ENCODE measurements around the gene TASOR2. TPM values are rescaled to one million over a fixed set of nuclear protein-coding genes. Genes with fewer than 3 reads are reported as not detected.

TASOR2 gene
- total and polyA plus RNA-seq, 2 donors (not counting 1 experiment from before 2014, with no cell fraction given), result 12.3 to 68.6 TPM

DNA sequence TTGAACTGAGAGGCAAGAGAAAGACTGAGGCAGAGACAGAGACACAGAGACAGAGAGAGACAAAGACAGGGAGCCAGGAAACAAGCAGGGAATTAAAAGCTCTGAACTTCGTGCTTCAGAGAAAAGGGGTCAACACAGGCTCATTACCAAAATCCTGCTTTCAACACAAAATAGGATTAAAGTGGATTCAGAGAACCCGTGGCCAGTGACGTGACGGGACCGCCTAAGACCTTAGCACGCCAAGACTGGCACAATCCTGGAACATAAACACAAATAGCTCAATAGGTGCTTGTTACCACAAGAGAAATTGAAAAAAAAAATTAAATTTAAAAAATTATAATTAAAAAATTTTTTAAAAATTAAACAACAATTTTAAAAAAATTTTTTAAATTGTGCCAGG, 39.7 kb upstream of the TASOR2 start:
- peaks cover 2% of the 10 kb centered on the region in 2 experiments for H3K36me3 ChIP-seq (replicated peaks in 1 of 2; ENCODE audit: control extremely low read depth in 1 of 2, control insufficient read depth in 1 of 2, extremely low read depth in 1 of 2, insufficient read depth in 2 of 2, low read length in 1 of 2)
- peak overlapping the region; percentile 67 for H3K4me2 ChIP-seq (replicated peaks; ENCODE audit: low read depth, low read length, poor library complexity, severe bottlenecking)
- WGBS (ENCODE audit: insufficient coverage), result 100% methylated on average over 1 of the region's 6 CpGs
- no peaks in the 10 kb centered on the region for H3K9me3 ChIP-seq (ENCODE audit: control extremely low read depth in 1 of 3, control insufficient read depth in 2 of 3, insufficient read depth in 1 of 3, low read length in 2 of 3)
- no peak overlapping the region for H3K4me3 Mint-ChIP-seq
- ChIA-PET CTCF (interaction anchor here (1.1 to 3.3 kb wide), 4 partner anchors 11 to 201 kb away, joined by 3 to 15 read pairs (median 5); no protein-coding TSS in a partner anchor), POLR2A (interaction anchor here (0.6 kb wide), 1 partner anchor 685 kb away, joined by 3 read pairs; no protein-coding TSS in a partner anchor)
- no peaks in the 10 kb centered on the region for H4K20me1 ChIP-seq (ENCODE audit: control insufficient read depth, insufficient read depth, low read length, poor library complexity, severe bottlenecking)
- DNase-seq (no peak), ATAC-seq (ENCODE audit: low read depth) (no peak)
- H3K27ac Mint-ChIP-seq, result no peak overlapping the region
- intact Hi-C loops (cut with micrococcal nuclease), result no loop called here
- no peak overlapping the region for H3K4me3 ChIP-seq (ENCODE audit: control extremely low read depth in 1 of 5, extremely low read depth in 1 of 5, insufficient read depth in 1 of 5, low read depth in 2 of 5, low read length in 4 of 5)
- H3K4me1 ChIP-seq (ENCODE audit: control insufficient read depth in 2 of 2, insufficient read depth in 2 of 2, low read length in 2 of 2), result peaks cover 21 to 23% of the 10 kb centered on the region in 2 donors
- no peaks in the 10 kb centered on the region for H3K27me3 Mint-ChIP-seq
- H3K9ac ChIP-seq (ENCODE audit: low read length), result no peak overlapping the region
- H3K27ac ChIP-seq (ENCODE audit: low read length in 2 of 2), result no peak overlapping the region
- H3K27me3 ChIP-seq (replicated peaks in 1 of 4; ENCODE audit: control extremely low read depth in 1 of 4, control insufficient read depth in 3 of 4, insufficient read depth in 4 of 4, low read length in 3 of 4), result no peaks in the 10 kb centered on the region
- H3K9me3 Mint-ChIP-seq (ENCODE audit: insufficient read depth), result no peaks in the 10 kb centered on the region
- H3K4me1 Mint-ChIP-seq, result peaks cover 28% of the 10 kb centered on the region
- no peaks in the 10 kb centered on the region for H3K79me2 ChIP-seq (ENCODE audit: control insufficient read depth, insufficient read depth, low read length)
- H2AFZ ChIP-seq (ENCODE audit: insufficient read depth, low read depth, low read length, poor library complexity, severe bottlenecking), result no peak overlapping the region
- TF ChIP-seq, protein P1, sequence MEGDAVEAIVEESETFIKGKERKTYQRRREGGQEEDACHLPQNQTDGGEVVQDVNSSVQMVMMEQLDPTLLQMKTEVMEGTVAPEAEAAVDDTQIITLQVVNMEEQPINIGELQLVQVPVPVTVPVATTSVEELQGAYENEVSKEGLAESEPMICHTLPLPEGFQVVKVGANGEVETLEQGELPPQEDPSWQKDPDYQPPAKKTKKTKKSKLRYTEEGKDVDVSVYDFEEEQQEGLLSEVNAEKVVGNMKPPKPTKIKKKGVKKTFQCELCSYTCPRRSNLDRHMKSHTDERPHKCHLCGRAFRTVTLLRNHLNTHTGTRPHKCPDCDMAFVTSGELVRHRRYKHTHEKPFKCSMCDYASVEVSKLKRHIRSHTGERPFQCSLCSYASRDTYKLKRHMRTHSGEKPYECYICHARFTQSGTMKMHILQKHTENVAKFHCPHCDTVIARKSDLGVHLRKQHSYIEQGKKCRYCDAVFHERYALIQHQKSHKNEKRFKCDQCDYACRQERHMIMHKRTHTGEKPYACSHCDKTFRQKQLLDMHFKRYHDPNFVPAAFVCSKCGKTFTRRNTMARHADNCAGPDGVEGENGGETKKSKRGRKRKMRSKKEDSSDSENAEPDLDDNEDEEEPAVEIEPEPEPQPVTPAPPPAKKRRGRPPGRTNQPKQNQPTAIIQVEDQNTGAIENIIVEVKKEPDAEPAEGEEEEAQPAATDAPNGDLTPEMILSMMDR (IDR thresholded peaks at IDR 0.05), result no peak
- TF ChIP-seq EZH2 (IDR thresholded peaks at IDR 0.05; ENCODE audit: borderline replicate concordance, insufficient read depth, low read depth, low read length, poor library complexity, severe bottlenecking), result no peak

DNA sequence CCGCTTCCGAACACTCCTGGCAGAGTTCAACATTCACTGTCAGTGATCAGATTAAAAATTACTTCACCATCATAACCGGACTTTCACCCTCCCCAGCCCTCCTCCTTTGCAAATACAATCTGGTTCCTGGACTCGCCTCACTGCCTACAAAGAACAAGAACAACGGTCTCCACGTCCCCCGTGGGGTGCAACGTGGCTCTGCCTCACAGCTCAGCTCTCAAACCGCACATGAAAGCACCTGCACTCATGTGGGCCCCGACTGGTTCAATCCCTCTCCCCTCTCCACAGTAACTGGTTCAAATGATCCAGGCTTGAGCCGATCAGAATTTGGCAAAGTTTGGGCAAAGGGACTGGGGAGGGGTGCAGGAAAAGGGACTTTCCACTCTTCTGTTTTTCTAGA, 39.3 kb upstream of the TASOR2 start:
- ATAC-seq (ENCODE audit: low read depth) (peak; percentile 87), DNase-seq (peak; percentile 77)
- no peaks in the 10 kb centered on the region for H4K20me1 ChIP-seq (ENCODE audit: control insufficient read depth, insufficient read depth, low read length, poor library complexity, severe bottlenecking)
- WGBS (ENCODE audit: insufficient coverage), result 22% methylated on average over 8 of the region's 11 CpGs
- intact Hi-C loops (cut with micrococcal nuclease), result no loop called here
- Mint-ChIP-seq H3K9me3 (ENCODE audit: insufficient read depth) (no peaks in the 10 kb centered on the region), H3K27ac (peak overlapping the region; percentile 64), H3K27me3 (no peaks in the 10 kb centered on the region), H3K4me3 (peak overlapping the region; percentile 58), H3K4me1 (peaks cover 28% of the 10 kb centered on the region)
- peak overlapping the region in 1 of 2 donors; percentile 74 for H3K27ac ChIP-seq (ENCODE audit: low read length in 2 of 2)
- peak overlapping the region; percentile 67 for H3K4me2 ChIP-seq (replicated peaks; ENCODE audit: low read depth, low read length, poor library complexity, severe bottlenecking)
- no peaks in the 10 kb centered on the region for H3K27me3 ChIP-seq (replicated peaks in 1 of 4; ENCODE audit: control extremely low read depth in 1 of 4, control insufficient read depth in 3 of 4, insufficient read depth in 4 of 4, low read length in 3 of 4)
- no peaks in the 10 kb centered on the region for H3K9me3 ChIP-seq (ENCODE audit: control extremely low read depth in 1 of 3, control insufficient read depth in 2 of 3, insufficient read depth in 1 of 3, low read length in 2 of 3)
- peak overlapping the region; percentile 64 for H2AFZ ChIP-seq (ENCODE audit: insufficient read depth, low read depth, low read length, poor library complexity, severe bottlenecking)
- H3K9ac ChIP-seq (ENCODE audit: low read length), result peak overlapping the region; percentile 37
- no peaks in the 10 kb centered on the region for H3K79me2 ChIP-seq (ENCODE audit: control insufficient read depth, insufficient read depth, low read length)
- peaks cover 2% of the 10 kb centered on the region in 2 experiments for H3K36me3 ChIP-seq (replicated peaks in 1 of 2; ENCODE audit: control extremely low read depth in 1 of 2, control insufficient read depth in 1 of 2, extremely low read depth in 1 of 2, insufficient read depth in 2 of 2, low read length in 1 of 2)
- CTCF ChIA-PET, result interaction anchor here (1.1 to 3.3 kb wide), 5 partner anchors 12 to 202 kb away, joined by 3 to 15 read pairs (median 5); no protein-coding TSS in a partner anchor
- H3K4me3 ChIP-seq (ENCODE audit: control extremely low read depth in 1 of 5, extremely low read depth in 1 of 5, insufficient read depth in 1 of 5, low read depth in 2 of 5, low read length in 4 of 5), result peak overlapping the region in 2 of 5 experiments; percentile 12 to 50
- H3K4me1 ChIP-seq (ENCODE audit: control insufficient read depth in 2 of 2, insufficient read depth in 2 of 2, low read length in 2 of 2), result peaks cover 21 to 23% of the 10 kb centered on the region in 2 donors
- TF ChIP-seq, protein P1 (IDR thresholded peaks at IDR 0.05), result no peak
- TF ChIP-seq EZH2 (IDR thresholded peaks at IDR 0.05; ENCODE audit: borderline replicate concordance, insufficient read depth, low read depth, low read length, poor library complexity, severe bottlenecking), result no peak
- POLR2A ChIA-PET, result interaction anchor here (0.6 kb wide), 1 partner anchor 684 kb away, joined by 3 read pairs; no protein-coding TSS in a partner anchor

Data from B cell (primary cell).